GM19238 (cell line): ENCODE measurements around the gene ARHGEF9.
"Not testable (repeated sequence)": the region's sequence is repeated elsewhere in the genome, so short reads cannot be mapped to it uniquely, and the experiment has no call there.

ENCODE experiments used
- DNase-seq: peaks from one replicate; pipeline ENCODE4 v3.0.0; 2011; ENCODE audit warnings: low spot score; ENCODE audit not compliant: insufficient read length

ARHGEF9 gene

GRCh38 chrX:63661676-63662075 lies 123.3 kb downstream of the ARHGEF9 start:
- no peak for DNase-seq

GRCh38 chrX:63658920-63659319 lies 126.1 kb downstream of the ARHGEF9 start:
- DNase-seq = no peak

- DNase-seq = no peak
Measured at GRCh38 chrX:63657821-63658220, 127.2 kb downstream of the ARHGEF9 start.

GRCh38 chrX:63656871-63657580 lies 128.0 kb downstream of the ARHGEF9 start:
- no peak for DNase-seq

- no peak for DNase-seq
Measured at GRCh38 chrX:63652086-63652765, 132.8 kb downstream of the ARHGEF9 start.

- DNase-seq = not testable (repeated sequence)
Measured at GRCh38 chrX:63645748-63646147, 139.3 kb downstream of the ARHGEF9 start.

GRCh38 chrX:63635750-63636149 lies 149.3 kb downstream of the ARHGEF9 start:
- no peak for DNase-seq

GRCh38 chrX:63613531-63614028 lies 171.4 kb downstream of the ARHGEF9 start:
- no peak for DNase-seq

- no peak for DNase-seq
Measured at GRCh38 chrX:63585936-63586335, 199.1 kb downstream of the ARHGEF9 start.
